PC-9 (cell line): ENCODE measurements around the gene CNTN4. TPM values are rescaled to one million over a fixed set of nuclear protein-coding genes. Genes with fewer than 3 reads are reported as not detected.

Experiments
- BruUV-seq: library from RNA; stranded (reverse); fragments of 400-500 nt; replicated peaks from 2 replicates; lab custom pipeline; 2021; lab: Mats Ljungman, UMichigan
- CTCF ChIA-PET: fragments of 300-600 bp; sonication (Branson Sonifier 250); formaldehyde crosslinking; loops from one replicate; lab custom pipeline; 2022; ENCODE audit warnings: antibody characterized with exemption; lab: Charles Lee
- POLR2A ChIA-PET: fragments of 300-600 bp; sonication (Branson Sonifier 250); formaldehyde crosslinking; loops from one replicate; lab custom pipeline; 2022; ENCODE audit warnings: antibody characterized with exemption; ENCODE audit not compliant: unreplicated experiment; lab: Charles Lee
- DNase-seq, 2 experiments: peaks; one replicate each; pipeline versions ENCODE4 v3.0.0 to v3.0.0-alpha.2; 2015 to 2022; ENCODE audit warnings: mixed read lengths in 1 of 2
- H2AFZ ChIP-seq: fragments of 200-600 bp; sonication (generic); 2 replicates; pipeline ENCODE4 v1.8.1; 2017; ENCODE audit warnings: antibody characterized with exemption
- H3F3A ChIP-seq: fragments of 200-600 bp; sonication (generic); 2 replicates; pipeline ENCODE4 v1.8.1; 2017; ENCODE audit warnings: antibody characterized with exemption, mild to moderate bottlenecking, low read depth; ENCODE audit not compliant: insufficient read depth
- H3K27ac ChIP-seq: fragments of 200-600 bp; sonication (generic); 2 replicates; pipeline ENCODE4 v1.6.1; 2016; ENCODE audit warnings: mixed run types
- H3K27me3 ChIP-seq: fragments of 200-600 bp; sonication (generic); 2 replicates; pipeline ENCODE4 v1.6.1; 2016; ENCODE audit warnings: low read depth, mixed run types; ENCODE audit not compliant: insufficient read depth
- H3K36me3 ChIP-seq: fragments of 200-600 bp; sonication (generic); 2 replicates; pipeline ENCODE4 v1.6.1; 2016; ENCODE audit warnings: low read depth, mixed run types
- H3K4me1 ChIP-seq: fragments of 200-600 bp; sonication (generic); replicated peaks from 2 replicates; pipeline ENCODE4 v1.6.1; 2016; ENCODE audit warnings: mixed run types; ENCODE audit not compliant: insufficient read depth
- H3K4me2 ChIP-seq: fragments of 200-600 bp; sonication (generic); 2 replicates; pipeline ENCODE4 v1.6.1; 2017; ENCODE audit warnings: mixed run types
- H3K4me3 ChIP-seq: fragments of 200-600 bp; sonication (generic); 2 replicates; pipeline ENCODE4 v1.6.1; 2016; ENCODE audit warnings: mixed run types
- H3K79me2 ChIP-seq: fragments of 200-600 bp; sonication (generic); 2 replicates; pipeline ENCODE4 v1.6.1; 2017; ENCODE audit warnings: low read depth, mixed run types
- H3K9me2 ChIP-seq: fragments of 200-600 bp; sonication (generic); 2 replicates; pipeline ENCODE4 v1.8.1; 2017; ENCODE audit warnings: mild to moderate bottlenecking; ENCODE audit not compliant: insufficient read depth
- H3K9me3 ChIP-seq: fragments of 200-600 bp; sonication (generic); 2 replicates; pipeline ENCODE4 v1.8.1; 2016; ENCODE audit warnings: low read depth; ENCODE audit not compliant: insufficient read depth
- H4K20me1 ChIP-seq: fragments of 200-600 bp; sonication (generic); 2 replicates; pipeline ENCODE4 v1.8.1; 2017; ENCODE audit not compliant: insufficient read depth
- CTCF ChIP-seq: fragments of 200-600 bp; sonication (generic); conservative IDR thresholded peaks from 2 replicates; pipeline ENCODE4 v1.6.1; 2017; ENCODE audit warnings: mixed run types, antibody characterized with exemption, mild to moderate bottlenecking, moderate library complexity
- EZH2 ChIP-seq: fragments of 200-600 bp; sonication (generic); IDR thresholded peaks from 2 replicates; pipeline ENCODE4 v1.8.0; 2017; ENCODE audit warnings: antibody characterized with exemption, low read depth
- intact Hi-C: fragments of 100-400 bp; cut with micrococcal nuclease; formaldehyde crosslinking; loops from one replicate; pipeline ENCODE4 v1.10.0; 2022; ENCODE audit not compliant: unreplicated experiment
- total RNA-seq: library from RNA; stranded (reverse); gene quantifications from 2 replicates; pipeline ENCODE4 v1.2.3, GENCODE V29; 2021

The CNTN4 gene
- total RNA-seq, 1 experiment from 2014 or later, result not detected

- Histone ChIP-seq H3F3A (no peaks in the 10 kb centered on the region), H4K20me1 (no peaks in the 10 kb centered on the region), H3K4me1 (no peaks in the 10 kb centered on the region), H2AFZ (no peak overlapping the region), H3K9me2 (no peaks in the 10 kb centered on the region), H3K27ac (no peak overlapping the region), H3K9me3 (no peaks in the 10 kb centered on the region), H3K79me2 (no peaks in the 10 kb centered on the region), H3K36me3 (no peaks in the 10 kb centered on the region), H3K4me2 (no peak overlapping the region), H3K4me3 (no peak overlapping the region), H3K27me3 (no peaks in the 10 kb centered on the region)
- ChIA-PET POLR2A (no interaction called here), CTCF (no interaction called here)
- TF ChIP-seq CTCF (no peak), EZH2 (no peak)
- no TSS peak for BruUV-seq
- DNase-seq, result no peak
- intact Hi-C loops, result no loop called here
These were observed 342.9 kb downstream of the CNTN4 start for GRCh38 chr3:2441558-2441957.

- Histone ChIP-seq H2AFZ (no peak overlapping the region), H3K4me1 (no peaks in the 10 kb centered on the region), H3K27ac (no peak overlapping the region), H3K27me3 (no peaks in the 10 kb centered on the region), H3K79me2 (no peaks in the 10 kb centered on the region), H3K4me2 (no peak overlapping the region), H3K9me2 (no peaks in the 10 kb centered on the region), H3K4me3 (no peak overlapping the region), H3K36me3 (no peaks in the 10 kb centered on the region), H3F3A (no peaks in the 10 kb centered on the region), H4K20me1 (no peaks in the 10 kb centered on the region), H3K9me3 (no peaks in the 10 kb centered on the region)
- TF ChIP-seq EZH2 (no peak), CTCF (no peak)
- CTCF ChIA-PET, result no interaction called here
- no TSS peak for BruUV-seq
- no peak for DNase-seq
- intact Hi-C loops, result no loop called here
- POLR2A ChIA-PET, result no interaction called here
These were observed 347.5 kb downstream of the CNTN4 start for GRCh38 chr3:2446146-2446545.

- ChIA-PET CTCF (no interaction called here), POLR2A (no interaction called here)
- intact Hi-C loops, result no loop called here
- H3K4me2 ChIP-seq, result no peak overlapping the region
- H3K9me3 ChIP-seq, result no peaks in the 10 kb centered on the region
- no peaks in the 10 kb centered on the region for H3K27me3 ChIP-seq
- no TSS peak for BruUV-seq
- no peaks in the 10 kb centered on the region for H3K79me2 ChIP-seq
- no peak overlapping the region for H3K27ac ChIP-seq
- no peak overlapping the region for H2AFZ ChIP-seq
- no peaks in the 10 kb centered on the region for H3K36me3 ChIP-seq
- no peaks in the 10 kb centered on the region for H4K20me1 ChIP-seq
- H3K9me2 ChIP-seq, result no peaks in the 10 kb centered on the region
- no peaks in the 10 kb centered on the region for H3F3A ChIP-seq
- no peak overlapping the region for H3K4me3 ChIP-seq
- DNase-seq, result no peak
- TF ChIP-seq EZH2 (no peak), CTCF (no peak)
- no peaks in the 10 kb centered on the region for H3K4me1 ChIP-seq
These were observed 353.6 kb downstream of the CNTN4 start for GRCh38 chr3:2452249-2452648.
